Upper lobe of left lung (tissue), 6 donors: Measurements from ENCODE around the gene ATF1. TPM values are rescaled to one million over a fixed set of nuclear protein-coding genes. Genes with fewer than 3 reads are reported as not detected.

Source experiments
- ATAC-seq, 2 donors: fragments of 200-7000 bp; cut with Tn5 transposase; one replicate each; pipeline ENCODE4 v1.9.1; 2022; ENCODE audit warnings: mild to moderate bottlenecking in 2 of 2, moderate library complexity in 2 of 2; ENCODE audit not compliant: low FRiP score in 2 of 2
- DNase-seq, 2 donors: peaks; one replicate each; pipeline ENCODE4 v3.0.0-alpha.2; 2019 to 2020
- H3K27ac ChIP-seq, 4 donors: fragments of 200-600 bp; sonication (generic); one replicate each; pipeline ENCODE4 v1.5.1; 2016 to 2019
- H3K27me3 ChIP-seq, 4 donors: fragments of 200-600 bp; sonication (generic); one replicate each; pipeline ENCODE4 v1.5.1; 2017 to 2019
- H3K36me3 ChIP-seq, 4 donors: fragments of 200-600 bp; sonication (generic); one replicate each; pipeline ENCODE4 v1.5.1; 2016 to 2019
- H3K4me1 ChIP-seq, 4 donors: fragments of 200-600 bp; sonication (generic); one replicate each; pipeline ENCODE4 v1.5.1; 2018 to 2019
- H3K4me3 ChIP-seq, 4 donors: fragments of 200-600 bp; sonication (generic); one replicate each; pipeline ENCODE4 v1.5.1; 2017 to 2019; ENCODE audit warnings: mild to moderate bottlenecking in 2 of 4, moderate library complexity in 1 of 4
- H3K9me3 ChIP-seq, 4 donors: fragments of 200-600 bp; sonication (generic); one replicate each; pipeline ENCODE4 v1.5.1; 2018 to 2019
- EP300 ChIP-seq, 4 donors: sonication (generic); formaldehyde crosslinking; IDR thresholded peaks; one replicate each; pipeline ENCODE4 v1.5.1; 2017; ENCODE audit warnings: antibody characterized with exemption in 4 of 4, control low read depth in 2 of 4
- POLR2A ChIP-seq, 4 donors: fragments of 450-650 bp; IDR thresholded peaks; one replicate each; pipeline ENCODE4 v1.5.1; 2016 to 2017; ENCODE audit warnings: antibody characterized with exemption in 4 of 4, mild to moderate bottlenecking in 2 of 4
- POLR2AphosphoS5 ChIP-seq, 2 donors: sonication (generic); formaldehyde crosslinking; IDR thresholded peaks; one replicate each; pipeline ENCODE4 v1.5.1; 2017; ENCODE audit warnings: antibody characterized with exemption in 2 of 2
- WGBS, 2 donors: methylation state at CpG; one replicate each; pipeline ENCODE4 v1.1.5; 2017 to 2018; 5-methylcytosine and 5-hydroxymethylcytosine counted together
- total RNA-seq, 6 donors: library from RNA; depleted of rRNA in 4 of 6; stranded (reverse); fragments of >200 nt in 4 of 6; gene quantifications; one replicate each; pipeline versions ENCODE4 v1.1.0 to v1.2.1, GENCODE V29; 2016 to 2021
- TF ChIP-seq, protein P1 (sequence below), 6 experiments: fragments of 450-650 bp in 4 of 6; fragments of 200-600 bp in 2 of 6; sonication (generic) in 2 of 6; IDR thresholded peaks; one replicate each; pipeline ENCODE4 v1.5.1; 2016 to 2019; ENCODE audit warnings: antibody characterized with exemption in 6 of 6
- donor health status: DM: no; HTN: no; CAD: no; lungs with moderate emphysema.
- donor health status: DM: no; HTN: yes; CAD: no; lungs with severe emphysema.

The ATF1 gene
- total RNA-seq: 10 to 100 TPM; 23.0 to 48.1 (median 33.9) TPM

- H3K27ac ChIP-seq: peak within 1 kb of the TSS; percentile 95 to 99 (median 98)
- 0% methylated on average over 11 to 42 of the region's 51 CpGs for WGBS, 2 donors
- no peaks in the 10 kb centered on the region for H3K36me3 ChIP-seq
- H3K27me3 ChIP-seq: no peaks in the 10 kb centered on the region
- H3K9me3 ChIP-seq: no peaks in the 10 kb centered on the region
- DNase-seq: peak; percentile 92 to 99
- H3K4me1 ChIP-seq: peaks cover 21 to 42% (median 28%) of the 10 kb centered on the region in 4 donors
- ATAC-seq: peak; percentile 96
- peak within 1 kb of the TSS; percentile 99 to 100 (median 100) for H3K4me3 ChIP-seq
- TF ChIP-seq EP300 (IDR thresholded peaks at IDR 0.05): peak in 1 of 4 donors; percentile 54
- TF ChIP-seq, protein P1, sequence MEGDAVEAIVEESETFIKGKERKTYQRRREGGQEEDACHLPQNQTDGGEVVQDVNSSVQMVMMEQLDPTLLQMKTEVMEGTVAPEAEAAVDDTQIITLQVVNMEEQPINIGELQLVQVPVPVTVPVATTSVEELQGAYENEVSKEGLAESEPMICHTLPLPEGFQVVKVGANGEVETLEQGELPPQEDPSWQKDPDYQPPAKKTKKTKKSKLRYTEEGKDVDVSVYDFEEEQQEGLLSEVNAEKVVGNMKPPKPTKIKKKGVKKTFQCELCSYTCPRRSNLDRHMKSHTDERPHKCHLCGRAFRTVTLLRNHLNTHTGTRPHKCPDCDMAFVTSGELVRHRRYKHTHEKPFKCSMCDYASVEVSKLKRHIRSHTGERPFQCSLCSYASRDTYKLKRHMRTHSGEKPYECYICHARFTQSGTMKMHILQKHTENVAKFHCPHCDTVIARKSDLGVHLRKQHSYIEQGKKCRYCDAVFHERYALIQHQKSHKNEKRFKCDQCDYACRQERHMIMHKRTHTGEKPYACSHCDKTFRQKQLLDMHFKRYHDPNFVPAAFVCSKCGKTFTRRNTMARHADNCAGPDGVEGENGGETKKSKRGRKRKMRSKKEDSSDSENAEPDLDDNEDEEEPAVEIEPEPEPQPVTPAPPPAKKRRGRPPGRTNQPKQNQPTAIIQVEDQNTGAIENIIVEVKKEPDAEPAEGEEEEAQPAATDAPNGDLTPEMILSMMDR (IDR thresholded peaks at IDR 0.05): no peak
- TF ChIP-seq POLR2A (IDR thresholded peaks at IDR 0.05): peak in 2 of 4 donors; percentile 68 to 89
- peak; percentile 91 to 97 for TF ChIP-seq POLR2AphosphoS5 (IDR thresholded peaks at IDR 0.05)
Observed at GRCh38 chr12:50763639-50764285, at the start of gene ATF1. Gene ATF1, plus strand, starts transcription at chr12:50764101. Its CDS starts 16,045 bp downstream, at chr12:50780146.

- no peaks in the 10 kb centered on the region for H3K4me1 ChIP-seq
- no peaks in the 10 kb centered on the region for H3K9me3 ChIP-seq
- H3K27ac ChIP-seq: no peak overlapping the region
- H3K27me3 ChIP-seq: no peaks in the 10 kb centered on the region
- DNase-seq (no peak), ATAC-seq (no peak)
- WGBS, 2 donors: 55 to 84% methylated on average over 2 of the region's 2 CpGs
- H3K36me3 ChIP-seq: peaks cover 9 to 85% (median 44%) of the 10 kb centered on the region in 4 donors
- no peak overlapping the region for H3K4me3 ChIP-seq
- TF ChIP-seq EP300 (IDR thresholded peaks at IDR 0.05): no peak
- TF ChIP-seq, protein P1 (IDR thresholded peaks at IDR 0.05): no peak
Observed at GRCh38 chr12:50715174-50715573, 48.7 kb upstream of the ATF1 start.

GRCh38 chr12:50718760-50719159 lies 45.1 kb upstream of the ATF1 start:
- DNase-seq: no peak
- H3K36me3 ChIP-seq: peaks cover 31 to 91% (median 57%) of the 10 kb centered on the region in 4 donors

GRCh38 chr12:50720085-50720484 lies 43.8 kb upstream of the ATF1 start:
- Histone ChIP-seq H3K27ac (no peak overlapping the region), H3K4me3 (no peak overlapping the region), H3K9me3 (no peaks in the 10 kb centered on the region), H3K27me3 (no peaks in the 10 kb centered on the region), H3K36me3 (peaks cover 37 to 91% (median 61%) of the 10 kb centered on the region in 4 donors), H3K4me1 (no peaks in the 10 kb centered on the region)
- DNase-seq (no peak), ATAC-seq (no peak)
- TF ChIP-seq EP300 (IDR thresholded peaks at IDR 0.05) (no peak), POLR2AphosphoS5 (IDR thresholded peaks at IDR 0.05) (no peak)
- 84 to 94% methylated on average over 3 of the region's 3 CpGs for WGBS, 2 donors

More at GRCh38 chr12:50718760-50719159, 45.1 kb upstream of the ATF1 start:
- no peak for ATAC-seq
- no peak for TF ChIP-seq EP300 (IDR thresholded peaks at IDR 0.05)
- TF ChIP-seq, protein P1 (IDR thresholded peaks at IDR 0.05): no peak
- TF ChIP-seq POLR2A (IDR thresholded peaks at IDR 0.05): no peak
- TF ChIP-seq POLR2AphosphoS5 (IDR thresholded peaks at IDR 0.05): no peak
- Histone ChIP-seq H3K9me3 (no peaks in the 10 kb centered on the region), H3K27ac (no peak overlapping the region), H3K4me1 (no peaks in the 10 kb centered on the region), H3K27me3 (no peaks in the 10 kb centered on the region), H3K4me3 (no peak overlapping the region)
- 100% methylated on average over 2 of the region's 2 CpGs for WGBS, 2 donors

DNA sequence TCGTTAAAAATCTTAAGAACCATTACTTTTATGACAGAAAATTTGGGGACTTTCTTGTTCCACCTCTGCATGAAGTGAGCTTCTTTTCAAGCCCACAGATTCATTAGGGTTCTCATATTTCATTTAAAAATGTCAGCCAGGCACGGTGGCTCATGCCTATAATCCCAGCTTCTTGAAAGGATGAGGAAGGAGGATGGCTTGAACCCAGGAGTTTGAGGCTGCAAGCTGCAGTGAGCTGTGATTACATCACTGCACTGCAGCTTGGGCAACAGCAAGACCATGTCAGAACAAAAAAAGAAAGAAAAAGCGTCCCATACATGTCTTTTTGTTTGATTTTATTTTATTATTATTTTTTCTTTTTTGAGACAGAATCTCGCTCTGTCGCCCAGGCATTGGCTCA lies 43.4 kb upstream of the ATF1 start:
- H3K9me3 ChIP-seq: no peaks in the 10 kb centered on the region
- H3K27ac ChIP-seq: no peak overlapping the region
- H3K36me3 ChIP-seq: peaks cover 41 to 93% (median 60%) of the 10 kb centered on the region in 4 donors
- H3K4me3 ChIP-seq: no peak overlapping the region
- H3K27me3 ChIP-seq: no peaks in the 10 kb centered on the region
- 80 to 86% methylated on average over 5 of the region's 5 CpGs for WGBS, 2 donors
- TF ChIP-seq POLR2A (IDR thresholded peaks at IDR 0.05): no peak
- no peak for TF ChIP-seq EP300 (IDR thresholded peaks at IDR 0.05)
- no peaks in the 10 kb centered on the region for H3K4me1 ChIP-seq
- DNase-seq (no peak), ATAC-seq (no peak)

DNA sequence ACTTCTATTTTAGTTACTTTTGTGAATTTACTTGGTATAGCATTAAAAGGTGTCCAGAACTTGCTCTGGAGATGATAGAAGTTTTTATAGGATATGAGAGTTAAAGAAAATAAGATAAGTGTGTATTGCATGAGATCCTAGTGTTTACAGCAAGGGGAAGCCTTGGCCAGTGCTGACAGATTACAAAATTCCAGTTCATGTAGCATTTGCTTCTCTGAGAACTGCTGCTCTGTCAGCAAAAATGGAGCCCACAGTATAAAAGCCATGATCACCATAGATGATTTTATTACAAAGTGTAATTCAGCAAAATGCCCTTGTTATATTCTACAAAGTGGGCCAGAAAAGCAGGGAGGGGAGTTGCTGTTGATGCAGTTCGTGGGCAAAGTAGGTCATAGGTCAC lies 40.0 kb upstream of the ATF1 start:
- Histone ChIP-seq H3K27me3 (no peaks in the 10 kb centered on the region), H3K27ac (no peak overlapping the region), H3K36me3 (peaks cover 45 to 97% (median 74%) of the 10 kb centered on the region in 4 donors), H3K4me3 (no peak overlapping the region), H3K4me1 (no peaks in the 10 kb centered on the region), H3K9me3 (no peaks in the 10 kb centered on the region)
- TF ChIP-seq EP300 (IDR thresholded peaks at IDR 0.05): no peak
- TF ChIP-seq, protein P1 (IDR thresholded peaks at IDR 0.05): no peak
- ATAC-seq (no peak), DNase-seq (no peak)
- WGBS, 2 donors: 55 to 78% methylated on average over 1 of the region's 1 CpG
